H9 (cell line): ENCODE results near the gene ZSCAN2. TPM values are rescaled to one million over a fixed set of nuclear protein-coding genes. Genes with fewer than 3 reads are reported as not detected.

ENCODE experiments used
- DNase-seq: peaks from one replicate; pipeline ENCODE4 v3.0.0-alpha.2; 2017
- H2AFZ ChIP-seq: one replicate; pipeline ENCODE4 v1.6.1; 2013; ENCODE audit warnings: mild to moderate bottlenecking, low read length, control low read depth, moderate library complexity
- H2AK5ac ChIP-seq: 2 replicates; pipeline ENCODE4 v1.6.1; 2013; ENCODE audit warnings: low read length, control low read depth, mixed read lengths; ENCODE audit not compliant: insufficient read length
- H2BK120ac ChIP-seq: one replicate; pipeline ENCODE4 v1.6.1; 2013; ENCODE audit warnings: low read depth, mild to moderate bottlenecking, low read length, control low read depth, inconsistent platforms; ENCODE audit not compliant: poor library complexity, severe bottlenecking
- H2BK12ac ChIP-seq: 2 replicates; pipeline ENCODE4 v1.6.1; 2013; ENCODE audit warnings: low read length, control low read depth, mixed read lengths, low read depth; ENCODE audit not compliant: insufficient read length
- H2BK15ac ChIP-seq: 2 replicates; pipeline ENCODE4 v1.6.1; 2013; ENCODE audit warnings: low read depth, low read length, control low read depth
- H2BK20ac ChIP-seq: one replicate; pipeline ENCODE4 v1.6.1; 2013; ENCODE audit warnings: low read depth, mild to moderate bottlenecking, low read length, control low read depth, inconsistent platforms; ENCODE audit not compliant: poor library complexity, severe bottlenecking
- H2BK5ac ChIP-seq: 2 replicates; pipeline ENCODE4 v1.6.1; 2013; ENCODE audit warnings: low read length, control low read depth, mixed read lengths; ENCODE audit not compliant: insufficient read length
- H3K14ac ChIP-seq: 2 replicates; pipeline ENCODE4 v1.6.1; 2013; ENCODE audit warnings: low read length, control low read depth; ENCODE audit not compliant: insufficient read depth
- H3K18ac ChIP-seq: 2 replicates; pipeline ENCODE4 v1.6.1; 2013; ENCODE audit warnings: low read depth, mild to moderate bottlenecking, mixed read lengths, low read length, control low read depth; ENCODE audit not compliant: insufficient read length
- H3K23ac ChIP-seq: 2 replicates; pipeline ENCODE4 v1.6.1; 2013; ENCODE audit warnings: low read length, control low read depth, mixed read lengths, low read depth; ENCODE audit not compliant: insufficient read length
- H3K23me2 ChIP-seq: 2 replicates; pipeline ENCODE4 v1.6.1; 2013; ENCODE audit warnings: low read depth, mild to moderate bottlenecking, mixed read lengths, low read length, control low read depth; ENCODE audit not compliant: insufficient read length, poor library complexity, severe bottlenecking
- H3K27ac ChIP-seq: 2 replicates; pipeline ENCODE4 v1.5.1; 2013; ENCODE audit warnings: low read length, control low read depth, mixed read lengths, low read depth; ENCODE audit not compliant: insufficient read length
- H3K27me3 ChIP-seq: 2 replicates; pipeline ENCODE4 v1.6.1; 2013; ENCODE audit warnings: low read length, control low read depth, inconsistent platforms; ENCODE audit not compliant: insufficient read depth
- H3K4ac ChIP-seq: 2 replicates; pipeline ENCODE4 v1.6.1; 2013; ENCODE audit warnings: low read depth, mild to moderate bottlenecking, control low read depth, inconsistent platforms, low read length, moderate library complexity
- H3K4me1 ChIP-seq: 2 replicates; pipeline ENCODE4 v1.6.1; 2013; ENCODE audit warnings: low read length, control low read depth, inconsistent platforms; ENCODE audit not compliant: insufficient read depth
- H3K4me2 ChIP-seq: 2 replicates; pipeline ENCODE4 v1.6.1; 2013; ENCODE audit warnings: low read length, control low read depth, mixed read lengths; ENCODE audit not compliant: insufficient read length, insufficient read depth
- H3K56ac ChIP-seq: 2 replicates; pipeline ENCODE4 v1.6.1; 2013; ENCODE audit warnings: low read depth, mild to moderate bottlenecking, mixed read lengths, low read length, control low read depth; ENCODE audit not compliant: insufficient read length
- H3K79me1 ChIP-seq: 2 replicates; pipeline ENCODE4 v1.6.1; 2013; ENCODE audit warnings: low read depth, mild to moderate bottlenecking, moderate library complexity, low read length, control low read depth, inconsistent platforms; ENCODE audit not compliant: insufficient read depth, poor library complexity, severe bottlenecking
- H3K79me2 ChIP-seq: 2 replicates; pipeline ENCODE4 v1.6.1; 2013; ENCODE audit warnings: low read length, control low read depth, inconsistent platforms; ENCODE audit not compliant: insufficient read depth
- H3K9ac ChIP-seq: 2 replicates; pipeline ENCODE4 v1.6.1; 2013; ENCODE audit warnings: low read length, control low read depth, mixed read lengths; ENCODE audit not compliant: insufficient read length; ENCODE audit errors: extremely low read depth
- H3K9me3 ChIP-seq: one replicate; pipeline ENCODE4 v1.6.1; 2013; ENCODE audit warnings: low read depth, low read length, inconsistent platforms; ENCODE audit not compliant: control insufficient read depth
- H3T11ph ChIP-seq: one replicate; pipeline ENCODE4 v1.6.1; 2013; ENCODE audit warnings: mild to moderate bottlenecking, low read length, control low read depth, inconsistent platforms
- H4K20me1 ChIP-seq: one replicate; pipeline ENCODE4 v1.6.1; 2013; ENCODE audit not compliant: control insufficient read depth, insufficient read length, insufficient read depth
- H4K5ac ChIP-seq: 2 replicates; pipeline ENCODE4 v1.6.1; 2013; ENCODE audit warnings: low read depth, mild to moderate bottlenecking, mixed read lengths, low read length, control low read depth; ENCODE audit not compliant: insufficient read length
- H4K8ac ChIP-seq: replicated peaks from 2 replicates; pipeline ENCODE4 v1.6.1; 2013; ENCODE audit warnings: low read length, control low read depth, mixed read lengths, low read depth; ENCODE audit not compliant: insufficient read length
- H4K91ac ChIP-seq: 2 replicates; pipeline ENCODE4 v1.6.1; 2013; ENCODE audit warnings: low read depth, mild to moderate bottlenecking, moderate library complexity, mixed read lengths, low read length, control low read depth; ENCODE audit not compliant: insufficient read length
- H3K27ac Mint-ChIP-seq, 3 experiments: 2 replicates in 2 of 3; 3 replicates in 1 of 3; pipeline ENCODE4 v1.8.0; 2020 to 2021; ENCODE audit warnings: mixed read lengths in 3 of 3, mild to moderate bottlenecking in 1 of 3, moderate library complexity in 1 of 3
- H3K27me3 Mint-ChIP-seq: 2 replicates; pipeline ENCODE4 v1.8.0; 2021; ENCODE audit warnings: low read depth, mild to moderate bottlenecking, moderate library complexity, mixed read lengths
- H3K36me3 Mint-ChIP-seq, 3 experiments: 2 replicates in 2 of 3; 3 replicates in 1 of 3; pipeline ENCODE4 v1.8.0; 2020 to 2021; ENCODE audit warnings: low read depth in 3 of 3, mixed read lengths in 3 of 3; ENCODE audit not compliant: insufficient read depth in 1 of 3
- H3K4me1 Mint-ChIP-seq, 2 experiments: 2 replicates each; pipeline ENCODE4 v1.8.0; 2020; ENCODE audit warnings: mixed read lengths in 2 of 2
- H3K4me3 Mint-ChIP-seq, 2 experiments: 2 replicates in 1 of 2; 3 replicates in 1 of 2; pipeline ENCODE4 v1.8.0; 2020 to 2021; ENCODE audit warnings: mild to moderate bottlenecking in 2 of 2, mixed read lengths in 2 of 2, moderate library complexity in 1 of 2
- H3K9me3 Mint-ChIP-seq, 2 experiments: 2 replicates in 1 of 2; 3 replicates in 1 of 2; pipeline ENCODE4 v1.8.0; 2020; ENCODE audit warnings: mild to moderate bottlenecking in 2 of 2, mixed read lengths in 2 of 2, moderate library complexity in 1 of 2
- WGBS: extraction: QIAGEN DNeasy Blood & Tissue Kit; methylation state at CpG from one replicate; pipeline ENCODE4 v1.1.7; 2013; ENCODE audit warnings: missing lambda C conversion rate, low lambda C conversion rate, mixed read lengths; ENCODE audit not compliant: insufficient read length; ENCODE audit errors: extremely low coverage; 5-methylcytosine and 5-hydroxymethylcytosine counted together
- total RNA-seq: library from RNA; stranded (reverse); gene quantifications from 2 replicates; pipeline ENCODE4 v1.2.1, GENCODE V29; 2021
- TF ChIP-seq, protein P1 (sequence below): fragments of 200-600 bp; sonication (generic); conservative IDR thresholded peaks from 3 replicates; pipeline ENCODE4 v1.8.0; 2021; ENCODE audit warnings: antibody characterized with exemption, mild to moderate bottlenecking

Gene ZSCAN2
- total RNA-seq, 1 experiment from 2014 or later: 28.4 TPM

DNA sequence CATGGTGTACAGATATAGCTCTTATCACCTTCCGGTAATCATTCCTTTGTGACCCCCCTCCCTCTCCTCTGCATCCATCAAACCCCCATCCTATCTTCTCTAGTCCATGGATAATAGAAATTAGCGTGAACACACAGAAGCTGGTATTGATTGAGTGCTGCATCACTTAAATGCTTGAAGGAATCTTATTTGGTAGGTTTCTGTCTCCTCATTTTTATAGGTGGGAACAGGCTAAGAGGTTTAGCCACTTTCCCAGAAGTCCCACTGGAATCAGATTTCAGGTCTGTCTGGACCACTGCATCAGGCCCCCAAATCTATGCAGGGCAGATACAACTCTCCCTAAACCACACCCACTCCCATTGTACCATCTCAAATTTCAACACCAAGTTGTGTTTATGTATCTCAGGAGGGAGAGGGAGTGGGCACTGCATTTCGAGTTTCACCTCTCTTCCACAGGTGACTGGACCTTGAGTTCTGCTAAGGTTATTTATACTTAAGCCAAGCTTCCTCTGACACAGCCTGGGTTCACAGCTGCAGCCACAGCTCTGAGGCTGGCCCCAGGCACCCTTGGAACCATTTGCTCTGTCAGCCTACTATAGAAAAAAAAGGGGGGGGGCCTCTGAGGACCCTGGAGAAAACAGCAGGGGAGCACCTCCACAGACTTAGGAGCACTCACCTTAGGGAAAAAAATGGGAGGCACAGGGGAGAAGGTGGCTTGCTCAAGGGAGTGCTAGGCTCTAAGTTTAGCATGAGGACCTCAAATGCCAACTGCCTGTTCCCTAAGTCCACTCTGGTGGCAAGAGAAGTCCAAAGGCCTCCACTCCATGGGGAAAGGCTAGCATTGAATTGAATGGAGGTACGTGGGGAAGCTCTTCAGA is 59.3 kb downstream of the ZSCAN2 start:
- Histone ChIP-seq H2AFZ (no peak overlapping the region), H3K14ac (no peak overlapping the region), H2AK5ac (no peak overlapping the region), H3K4ac (no peak overlapping the region), H3K4me1 (peaks cover 3% of the 10 kb centered on the region; the same call in 1 of the 2 replicates), H3K79me1 (no peaks in the 10 kb centered on the region), H3K27ac (no peak overlapping the region), H3K9me3 (no peaks in the 10 kb centered on the region), H3K27me3 (no peaks in the 10 kb centered on the region; the same call in 1 of the 2 replicates), H3K23ac (no peak overlapping the region), H3K18ac (no peak overlapping the region), H2BK12ac (no peak overlapping the region), H3K9ac (no peak overlapping the region), H3K56ac (no peak overlapping the region), H4K20me1 (no peaks in the 10 kb centered on the region), H2BK15ac (no peak overlapping the region), H3K79me2 (no peaks in the 10 kb centered on the region), H4K5ac (no peak overlapping the region), H3T11ph (no peak overlapping the region), H2BK20ac (no peak overlapping the region), H3K4me2 (no peak overlapping the region), H3K23me2 (peaks cover 8% of the 10 kb centered on the region), H2BK5ac (no peak overlapping the region), H2BK120ac (no peak overlapping the region), H4K91ac (no peak overlapping the region), H4K8ac (no peak overlapping the region)
- Mint-ChIP-seq H3K9me3 (no peaks in the 10 kb centered on the region; a peak in 1 of 5 replicates), H3K4me3 (peak overlapping the region in 1 of 2 experiments; percentile 57; a peak in 1 of 5 replicates), H3K27ac (no peak overlapping the region; a peak in 1 of 7 replicates), H3K36me3 (peaks cover 0 to 12% (median 5%) of the 10 kb centered on the region in 3 experiments; a peak in 5 of 7 replicates), H3K27me3 (peaks cover 23% of the 10 kb centered on the region), H3K4me1 (peaks cover 25% of the 10 kb centered on the region in 2 experiments)
- no CpG with 5 or more reads among the region's 4 CpGs for WGBS
- DNase-seq: no peak
- TF ChIP-seq, protein P1, sequence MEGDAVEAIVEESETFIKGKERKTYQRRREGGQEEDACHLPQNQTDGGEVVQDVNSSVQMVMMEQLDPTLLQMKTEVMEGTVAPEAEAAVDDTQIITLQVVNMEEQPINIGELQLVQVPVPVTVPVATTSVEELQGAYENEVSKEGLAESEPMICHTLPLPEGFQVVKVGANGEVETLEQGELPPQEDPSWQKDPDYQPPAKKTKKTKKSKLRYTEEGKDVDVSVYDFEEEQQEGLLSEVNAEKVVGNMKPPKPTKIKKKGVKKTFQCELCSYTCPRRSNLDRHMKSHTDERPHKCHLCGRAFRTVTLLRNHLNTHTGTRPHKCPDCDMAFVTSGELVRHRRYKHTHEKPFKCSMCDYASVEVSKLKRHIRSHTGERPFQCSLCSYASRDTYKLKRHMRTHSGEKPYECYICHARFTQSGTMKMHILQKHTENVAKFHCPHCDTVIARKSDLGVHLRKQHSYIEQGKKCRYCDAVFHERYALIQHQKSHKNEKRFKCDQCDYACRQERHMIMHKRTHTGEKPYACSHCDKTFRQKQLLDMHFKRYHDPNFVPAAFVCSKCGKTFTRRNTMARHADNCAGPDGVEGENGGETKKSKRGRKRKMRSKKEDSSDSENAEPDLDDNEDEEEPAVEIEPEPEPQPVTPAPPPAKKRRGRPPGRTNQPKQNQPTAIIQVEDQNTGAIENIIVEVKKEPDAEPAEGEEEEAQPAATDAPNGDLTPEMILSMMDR: no peak
